Uterus (tissue), 4 donors: ENCODE data around the gene WNT7A. TPM values are rescaled to one million over a fixed set of nuclear protein-coding genes. Genes with fewer than 3 reads are reported as not detected.

Source experiments
- DNase-seq, 2 donors: peaks; one replicate each; pipeline ENCODE4 v3.0.0-alpha.2; 2019 to 2020
- H3K27ac ChIP-seq, 2 donors: fragments of 200-600 bp; sonication (generic); 1 replicate in 1 of 2; 2 replicates in 1 of 2; pipeline ENCODE4 v1.5.1; 2016 to 2018
- H3K27me3 ChIP-seq, 2 donors: fragments of 200-600 bp; sonication (generic); one replicate each; pipeline ENCODE4 v1.5.1; 2018 to 2019; ENCODE audit warnings: control low read depth in 1 of 2
- H3K36me3 ChIP-seq, 2 donors: fragments of 200-600 bp; sonication (generic); one replicate each; pipeline ENCODE4 v1.5.1; 2019; ENCODE audit warnings: control low read depth in 1 of 2
- H3K4me1 ChIP-seq, 2 donors: fragments of 200-600 bp; sonication (generic); one replicate each; pipeline ENCODE4 v1.5.1; 2018 to 2019; ENCODE audit warnings: control low read depth in 1 of 2
- H3K4me3 ChIP-seq, 2 donors: fragments of 200-600 bp; sonication (generic); 1 replicate in 1 of 2; 2 replicates in 1 of 2; pipeline ENCODE4 v1.5.1; 2018 to 2019; ENCODE audit warnings: mild to moderate bottlenecking in 1 of 2
- H3K9me3 ChIP-seq, 2 donors: fragments of 200-600 bp; sonication (generic); one replicate each; pipeline ENCODE4 v1.5.1; 2019; ENCODE audit warnings: control low read depth in 1 of 2
- POLR2A ChIP-seq, 2 donors: fragments of 450-650 bp; IDR thresholded peaks; one replicate each; pipeline ENCODE4 v1.6.1; 2016; ENCODE audit warnings: antibody characterized with exemption in 2 of 2, mild to moderate bottlenecking in 1 of 2, moderate library complexity in 1 of 2
- intact Hi-C: fragments of 100-400 bp; cut with DNase I; formaldehyde crosslinking; loops from one replicate; pipeline ENCODE4 v1.15.1; 2023; ENCODE audit warnings: low total_unique reads
- total RNA-seq, 4 donors: library from RNA; depleted of rRNA in 3 of 4; stranded (reverse); fragments of >200 nt in 3 of 4; gene quantifications; one replicate each; pipeline versions ENCODE4 v1.1.0 to v1.2.4, GENCODE V29; 2014 to 2023
- TF ChIP-seq, protein P1 (sequence below), 4 experiments: fragments of 200-600 bp in 2 of 4; fragments of 450-650 bp in 2 of 4; sonication (generic) in 2 of 4; IDR thresholded peaks; one replicate each; pipeline ENCODE4 v1.5.1; 2016 to 2019; ENCODE audit warnings: antibody characterized with exemption in 4 of 4, mild to moderate bottlenecking in 2 of 4, moderate library complexity in 1 of 4
- donor health status: DM: yes; HTN: yes; CAD: no.

WNT7A gene
- total RNA-seq, 4 donors from 2014 or later = 0.21 to 19.8 (median 0.26) TPM; not detected in 1

DNA sequence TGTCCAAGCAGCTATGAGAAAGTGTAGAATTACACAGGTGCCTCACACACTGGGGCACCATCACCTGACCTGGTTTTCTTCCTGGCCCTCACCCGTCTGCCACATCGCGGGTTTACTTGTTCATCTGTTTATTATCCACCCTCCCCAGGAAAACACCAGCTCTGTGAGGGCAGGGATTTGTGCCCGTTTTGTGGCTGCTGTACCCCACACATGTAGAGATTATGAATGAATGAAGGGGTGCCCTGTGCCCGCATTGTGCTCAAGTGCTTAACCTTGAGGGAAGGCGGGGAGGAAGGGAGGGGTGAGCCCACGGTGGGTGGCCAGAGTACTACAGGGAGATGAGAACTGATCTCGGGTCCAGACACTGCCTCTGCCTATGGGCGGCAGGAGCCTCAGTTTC lies 108.4 kb downstream of the WNT7A start:
- Histone ChIP-seq H3K36me3 (no peaks in the 10 kb centered on the region), H3K27me3 (no peaks in the 10 kb centered on the region), H3K9me3 (no peaks in the 10 kb centered on the region), H3K27ac (no peak overlapping the region), H3K4me1 (no peaks in the 10 kb centered on the region), H3K4me3 (no peak overlapping the region)
- DNase-seq = no peak
- TF ChIP-seq, protein P1, sequence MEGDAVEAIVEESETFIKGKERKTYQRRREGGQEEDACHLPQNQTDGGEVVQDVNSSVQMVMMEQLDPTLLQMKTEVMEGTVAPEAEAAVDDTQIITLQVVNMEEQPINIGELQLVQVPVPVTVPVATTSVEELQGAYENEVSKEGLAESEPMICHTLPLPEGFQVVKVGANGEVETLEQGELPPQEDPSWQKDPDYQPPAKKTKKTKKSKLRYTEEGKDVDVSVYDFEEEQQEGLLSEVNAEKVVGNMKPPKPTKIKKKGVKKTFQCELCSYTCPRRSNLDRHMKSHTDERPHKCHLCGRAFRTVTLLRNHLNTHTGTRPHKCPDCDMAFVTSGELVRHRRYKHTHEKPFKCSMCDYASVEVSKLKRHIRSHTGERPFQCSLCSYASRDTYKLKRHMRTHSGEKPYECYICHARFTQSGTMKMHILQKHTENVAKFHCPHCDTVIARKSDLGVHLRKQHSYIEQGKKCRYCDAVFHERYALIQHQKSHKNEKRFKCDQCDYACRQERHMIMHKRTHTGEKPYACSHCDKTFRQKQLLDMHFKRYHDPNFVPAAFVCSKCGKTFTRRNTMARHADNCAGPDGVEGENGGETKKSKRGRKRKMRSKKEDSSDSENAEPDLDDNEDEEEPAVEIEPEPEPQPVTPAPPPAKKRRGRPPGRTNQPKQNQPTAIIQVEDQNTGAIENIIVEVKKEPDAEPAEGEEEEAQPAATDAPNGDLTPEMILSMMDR (IDR thresholded peaks at IDR 0.05) = no peak
- no peak for TF ChIP-seq POLR2A (IDR thresholded peaks at IDR 0.05)
- intact Hi-C loops = no loop called here

DNA sequence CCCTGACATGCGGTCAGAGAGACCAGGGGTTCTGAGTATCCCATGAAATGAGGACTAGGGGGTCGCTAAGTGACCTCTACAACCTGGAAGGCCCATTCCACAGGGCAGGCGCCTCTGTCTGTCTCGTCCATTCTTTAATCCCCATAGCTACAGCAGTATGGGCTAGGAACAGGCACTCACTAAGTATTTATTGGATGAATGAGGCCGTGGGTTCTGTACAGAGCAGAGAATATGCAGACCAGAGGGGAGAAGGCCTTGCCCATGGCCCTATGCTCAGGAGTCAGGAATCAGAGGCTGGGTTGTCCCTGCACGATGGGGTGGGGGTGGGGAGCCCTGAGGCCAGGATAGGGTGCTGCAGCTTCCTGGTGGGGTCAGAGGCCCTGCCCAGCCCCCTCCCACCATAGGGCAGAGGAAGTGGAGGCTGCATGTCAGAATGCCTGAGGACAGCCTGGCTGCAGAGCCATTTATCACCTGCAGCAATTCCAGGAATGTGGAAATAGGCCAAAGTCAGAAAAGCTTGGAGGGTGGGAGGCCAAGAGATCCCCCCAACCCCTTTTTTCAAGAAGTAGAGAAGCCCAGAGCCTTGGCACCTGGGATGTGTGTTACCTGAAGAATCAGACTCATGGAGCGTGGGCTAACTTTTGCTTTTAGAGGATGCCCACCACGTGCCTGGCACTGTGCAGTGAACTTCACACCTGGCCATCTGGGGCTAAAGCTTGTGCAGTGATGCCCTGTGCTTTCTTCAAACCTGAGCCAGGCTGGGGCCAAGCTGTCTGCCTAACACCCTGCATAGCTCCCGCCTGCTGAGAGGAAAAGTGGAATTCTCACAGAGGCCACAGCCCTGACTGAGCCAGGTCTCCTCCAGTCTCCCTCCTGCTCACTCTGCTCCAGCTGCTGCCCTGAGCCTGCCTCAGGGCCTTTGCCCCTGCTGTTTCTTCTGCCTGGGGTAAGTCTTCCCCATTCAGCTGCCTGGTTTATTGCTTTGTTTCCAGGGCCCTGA lies 109.4 kb downstream of the WNT7A start:
- Histone ChIP-seq H3K27me3 (no peaks in the 10 kb centered on the region), H3K9me3 (no peaks in the 10 kb centered on the region), H3K4me1 (no peaks in the 10 kb centered on the region), H3K27ac (no peak overlapping the region), H3K36me3 (no peaks in the 10 kb centered on the region), H3K4me3 (no peak overlapping the region)
- intact Hi-C loops = no loop called here
- TF ChIP-seq, protein P1 (IDR thresholded peaks at IDR 0.05) = no peak
- TF ChIP-seq POLR2A (IDR thresholded peaks at IDR 0.05) = no peak
- no peak for DNase-seq

DNA sequence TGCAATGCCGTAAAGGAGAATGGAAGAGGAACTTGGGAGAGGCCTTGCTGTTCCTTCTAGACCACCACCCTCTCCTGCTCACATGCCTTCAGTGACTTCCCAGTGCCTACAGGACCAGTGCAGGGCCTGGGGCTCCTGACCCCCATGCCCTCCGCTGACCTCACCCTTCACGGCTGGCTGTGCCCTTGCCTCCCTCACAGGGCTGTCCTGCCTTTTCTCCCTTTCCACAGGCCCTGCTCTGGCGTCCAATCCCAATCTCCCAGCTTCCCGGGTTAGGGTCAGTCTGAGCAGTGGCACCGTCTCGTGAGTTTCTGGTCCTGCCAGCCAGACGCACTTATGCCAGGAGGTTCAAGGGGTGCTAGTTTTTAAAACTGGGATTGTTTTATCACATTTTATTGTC lies 110.4 kb downstream of the WNT7A start:
- intact Hi-C loops = no loop called here
- TF ChIP-seq, protein P1 (IDR thresholded peaks at IDR 0.05) = no peak
- no peak for TF ChIP-seq POLR2A (IDR thresholded peaks at IDR 0.05)
- no peak overlapping the region for H3K4me3 ChIP-seq
- DNase-seq = no peak
- no peaks in the 10 kb centered on the region for H3K36me3 ChIP-seq
- no peaks in the 10 kb centered on the region for H3K27me3 ChIP-seq
- H3K27ac ChIP-seq = no peak overlapping the region
- H3K9me3 ChIP-seq = no peaks in the 10 kb centered on the region
- no peaks in the 10 kb centered on the region for H3K4me1 ChIP-seq

DNA sequence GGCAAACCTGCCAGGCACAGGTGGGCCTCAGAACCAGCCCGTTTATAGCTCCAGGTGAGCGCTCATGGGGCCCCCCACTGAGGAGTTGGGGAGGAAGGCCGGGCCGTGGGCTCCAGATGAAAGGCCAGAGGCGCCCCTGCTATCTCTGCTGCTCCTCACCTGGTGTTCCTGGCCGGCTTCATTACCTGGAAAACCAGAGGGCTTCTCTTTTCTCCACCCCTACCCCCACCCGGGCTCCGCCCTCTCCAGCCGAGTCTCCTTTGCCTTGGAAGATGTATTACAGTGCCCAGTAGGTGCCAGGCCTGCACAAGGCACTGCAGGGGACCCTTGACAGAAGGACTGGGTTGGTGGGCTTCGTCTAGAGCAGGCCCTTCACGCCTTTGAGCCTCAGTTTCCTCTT lies 111.4 kb downstream of the WNT7A start:
- Histone ChIP-seq H3K4me3 (no peak overlapping the region), H3K27me3 (no peaks in the 10 kb centered on the region), H3K4me1 (no peaks in the 10 kb centered on the region), H3K9me3 (no peaks in the 10 kb centered on the region), H3K27ac (no peak overlapping the region), H3K36me3 (no peaks in the 10 kb centered on the region)
- DNase-seq = no peak
- no peak for TF ChIP-seq POLR2A (IDR thresholded peaks at IDR 0.05)
- TF ChIP-seq, protein P1 (IDR thresholded peaks at IDR 0.05) = no peak
- intact Hi-C loops = no loop called here

DNA sequence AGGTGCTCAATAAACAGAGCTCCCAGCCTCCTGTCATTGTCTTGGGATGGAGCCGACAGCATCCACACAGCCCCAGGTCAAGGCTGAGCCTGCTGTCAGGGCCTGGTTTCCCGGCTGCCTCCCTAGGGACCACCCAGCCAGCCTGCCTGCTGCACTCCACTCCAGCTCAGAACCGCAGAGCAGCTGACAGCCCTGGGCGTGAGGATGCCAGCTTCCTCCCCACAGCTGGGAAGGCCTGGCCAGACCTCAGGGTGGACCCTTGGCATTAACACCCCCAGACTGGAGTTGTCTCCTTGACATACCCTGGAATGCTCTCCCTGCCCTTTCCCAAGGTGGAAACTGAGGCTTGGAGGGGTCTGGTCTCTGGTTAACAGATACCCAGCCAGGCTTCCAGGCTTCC lies 112.0 kb downstream of the WNT7A start:
- no peaks in the 10 kb centered on the region for H3K9me3 ChIP-seq
- no peak overlapping the region for H3K27ac ChIP-seq
- intact Hi-C loops = no loop called here
- H3K36me3 ChIP-seq = no peaks in the 10 kb centered on the region
- no peak overlapping the region for H3K4me3 ChIP-seq
- no peak for DNase-seq
- TF ChIP-seq, protein P1 (IDR thresholded peaks at IDR 0.05) = no peak
- no peak for TF ChIP-seq POLR2A (IDR thresholded peaks at IDR 0.05)
- no peaks in the 10 kb centered on the region for H3K4me1 ChIP-seq
- no peaks in the 10 kb centered on the region for H3K27me3 ChIP-seq
